Keratinocyte (primary cell): Measurements from ENCODE around the gene SPATA19. TPM values are rescaled to one million over a fixed set of nuclear protein-coding genes. Genes with fewer than 3 reads are reported as not detected.

ENCODE experiments used
- DNase-seq: peaks from one replicate; pipeline ENCODE4 v3.0.0-alpha.2; 2011; ENCODE audit warnings: low read depth, missing footprints, low spot score
- FAIRE-seq: peaks from 2 replicates; lab custom pipeline; 2011; peaks lifted over from hg19 to GRCh38; lab: Jason Lieb, UNC
- H2AFZ ChIP-seq: 2 replicates; pipeline ENCODE4 v1.6.0; 2012; ENCODE audit warnings: low read length, control low read depth, inconsistent platforms; ENCODE audit not compliant: control insufficient read depth
- H3K27ac ChIP-seq: 2 replicates; pipeline ENCODE4 v1.5.1; 2011; ENCODE audit warnings: low read length; ENCODE audit not compliant: control insufficient read depth, insufficient read depth
- H3K27me3 ChIP-seq: 3 replicates; pipeline ENCODE4 v1.6.0; 2011; ENCODE audit warnings: low read length; ENCODE audit not compliant: control insufficient read depth, insufficient read depth; ENCODE audit errors: extremely low read depth
- H3K36me3 ChIP-seq, 2 experiments: 2 replicates in 1 of 2; 3 replicates in 1 of 2; pipeline ENCODE4 v1.5.1; 2011; ENCODE audit warnings: low read length in 2 of 2, mild to moderate bottlenecking in 1 of 2; ENCODE audit not compliant: control insufficient read depth in 2 of 2, insufficient read depth in 2 of 2; ENCODE audit errors: extremely low read depth in 1 of 2
- H3K4me1 ChIP-seq: 3 replicates; pipeline ENCODE4 v1.5.1; 2011; ENCODE audit warnings: low read length; ENCODE audit not compliant: control insufficient read depth, insufficient read depth; ENCODE audit errors: extremely low read depth
- H3K4me2 ChIP-seq: 3 replicates; pipeline ENCODE4 v1.6.0; 2011; ENCODE audit warnings: low read depth, low read length; ENCODE audit not compliant: control insufficient read depth, insufficient read depth; ENCODE audit errors: extremely low read depth
- H3K4me3 ChIP-seq, 3 experiments: fragments of 200-600 bp in 1 of 3; sonication (generic) in 1 of 3; 2 replicates in 2 of 3; 3 replicates in 1 of 3; pipeline ENCODE4 v1.5.1; 2011 to 2016; ENCODE audit warnings: low read length in 3 of 3, mild to moderate bottlenecking in 3 of 3, control low read depth in 2 of 3, inconsistent platforms in 1 of 3, low read depth in 1 of 3, mixed read lengths in 1 of 3, mixed run types in 1 of 3, moderate library complexity in 1 of 3; ENCODE audit not compliant: control insufficient read depth in 2 of 3, insufficient read depth in 2 of 3; ENCODE audit errors: extremely low read depth in 1 of 3
- H3K79me2 ChIP-seq: 2 replicates; pipeline ENCODE4 v1.6.0; 2012; ENCODE audit warnings: low read length; ENCODE audit not compliant: control insufficient read depth, insufficient read depth
- H3K9ac ChIP-seq: 3 replicates; pipeline ENCODE4 v1.6.0; 2011; ENCODE audit warnings: low read length; ENCODE audit not compliant: control insufficient read depth, insufficient read depth; ENCODE audit errors: extremely low read depth
- H3K9me1 ChIP-seq: 3 replicates; pipeline ENCODE4 v1.6.0; 2011; ENCODE audit warnings: low read length; ENCODE audit not compliant: control insufficient read depth, insufficient read depth; ENCODE audit errors: extremely low read depth
- H3K9me3 ChIP-seq: 2 replicates; pipeline ENCODE4 v1.5.1; 2012; ENCODE audit warnings: low read depth, low read length; ENCODE audit not compliant: control insufficient read depth
- H4K20me1 ChIP-seq: 3 replicates; pipeline ENCODE4 v1.6.0; 2011; ENCODE audit warnings: low read length; ENCODE audit not compliant: control insufficient read depth, insufficient read depth; ENCODE audit errors: extremely low read depth
- CTCF ChIP-seq, 3 experiments: IDR thresholded peaks in 1 of 3; conservative IDR thresholded peaks in 1 of 3; optimal IDR thresholded peaks in 1 of 3; 2 replicates in 2 of 3; 3 replicates in 1 of 3; pipeline versions ENCODE3 to v1.5.1; 2011; ENCODE audit warnings: low read length in 3 of 3, mild to moderate bottlenecking in 3 of 3, moderate library complexity in 2 of 3, control low read depth in 1 of 3, inconsistent platforms in 1 of 3; ENCODE audit not compliant: insufficient read depth in 2 of 3; ENCODE audit errors: extremely low read depth in 1 of 3
- EZH2 ChIP-seq: IDR thresholded peaks from one replicate; pipeline ENCODE4 v1.6.1; 2012; ENCODE audit warnings: inconsistent platforms, mild to moderate bottlenecking, low read length, moderate library complexity
- dilution Hi-C: fragments of 300-500 bp; cut with MboI; formaldehyde crosslinking; loops from one replicate; pipeline ENCODE4 v1.7.0; 2020; ENCODE audit warnings: low sequenced_read_pairs; ENCODE audit not compliant: extremely low pct_ligation_motif_present
- polyA plus RNA-seq, 5 experiments: library from polyadenylated mRNA; depleted of rRNA in 3 of 5; stranded (reverse) in 3 of 5; stranded (forward) in 1 of 5; unstranded in 1 of 5; fragments of >200 nt; gene quantifications; 1 replicate in 1 of 5; 2 replicates in 3 of 5; 3 replicates in 1 of 5; pipeline versions ENCODE4 v1.2.1 to v1.2.3, GENCODE V29; 2011 to 2012; ENCODE audit warnings: missing spikeins in 2 of 5, low read depth in 1 of 5, low replicate concordance in 1 of 5

SPATA19 gene
- polyA plus RNA-seq, 1 donor (not counting 4 experiments of a cell fraction or from before 2014, with no cell fraction given) = 0.26 TPM

GRCh38 chr11:133819746-133820315 is 25.5 kb downstream of the SPATA19 start:
- H3K9me1 ChIP-seq = no peaks in the 10 kb centered on the region
- no peaks in the 10 kb centered on the region for H3K79me2 ChIP-seq
- dilution Hi-C loops = no loop called here
- H3K9me3 ChIP-seq = no peaks in the 10 kb centered on the region
- H3K4me3 ChIP-seq = no peak overlapping the region
- no peak overlapping the region for H2AFZ ChIP-seq
- H3K27ac ChIP-seq = no peak overlapping the region
- no peak overlapping the region for H3K4me2 ChIP-seq
- DNase-seq (no peak), FAIRE-seq (no peak)
- H3K9ac ChIP-seq = no peak overlapping the region
- no peaks in the 10 kb centered on the region for H4K20me1 ChIP-seq
- no peaks in the 10 kb centered on the region for H3K4me1 ChIP-seq
- TF ChIP-seq CTCF (optimal IDR thresholded peaks at IDR 0.05 in 1 of 3, IDR thresholded peaks at IDR 0.05 in 1 of 3, conservative IDR thresholded peaks at IDR 0.05 in 1 of 3; ENCODE audit: extremely low read depth in 1 of 3, insufficient read depth in 2 of 3, low read length in 3 of 3) (no peak), EZH2 (no peak)
- no peaks in the 10 kb centered on the region for H3K36me3 ChIP-seq
- H3K27me3 ChIP-seq = no peaks in the 10 kb centered on the region

GRCh38 chr11:133819114-133819513 is 26.2 kb downstream of the SPATA19 start:
- Histone ChIP-seq H3K27ac (no peak overlapping the region), H4K20me1 (no peaks in the 10 kb centered on the region), H3K27me3 (no peaks in the 10 kb centered on the region), H3K9me3 (no peaks in the 10 kb centered on the region), H3K4me1 (no peaks in the 10 kb centered on the region), H3K79me2 (no peaks in the 10 kb centered on the region), H3K36me3 (no peaks in the 10 kb centered on the region), H3K9me1 (no peaks in the 10 kb centered on the region), H2AFZ (no peak overlapping the region), H3K4me2 (no peak overlapping the region), H3K9ac (no peak overlapping the region), H3K4me3 (no peak overlapping the region)
- TF ChIP-seq CTCF (optimal IDR thresholded peaks at IDR 0.05 in 1 of 3, IDR thresholded peaks at IDR 0.05 in 1 of 3, conservative IDR thresholded peaks at IDR 0.05 in 1 of 3; ENCODE audit: extremely low read depth in 1 of 3, insufficient read depth in 2 of 3, low read length in 3 of 3) (no peak), EZH2 (no peak)
- no peak for FAIRE-seq
- DNase-seq = no peak
- dilution Hi-C loops = no loop called here
